ENCODE measurements around the gene KRTAP1-5.

The KRTAP1-5 gene

GRCh38 chr17:41029633-41030245, 2.7 kb upstream of the KRTAP1-5 start, which contains the start of gene KRTAP1-4:
TSS of gene KRTAP1-4 (minus strand) at chr17:41030195. CDS start at chr17:41030078, 117 bp downstream.
- peaks cover 9% of the 10 kb centered on the region for H3K4me1 ChIP-seq (ENCODE audit: insufficient read depth, poor library complexity, severe bottlenecking)
- TF ChIP-seq CTCF (IDR thresholded peaks at IDR 0.05; ENCODE audit: poor library complexity, severe bottlenecking): no peak
- ATAC-seq (ENCODE audit: low read depth): no peak

GRCh38 chr17:41024697-41025096, 2.3 kb downstream of the KRTAP1-5 start:
- Histone ChIP-seq H3K27me3 (ENCODE audit: insufficient read depth, poor library complexity, severe bottlenecking) (no peaks in the 10 kb centered on the region), H3K36me3 (ENCODE audit: low read depth) (no peaks in the 10 kb centered on the region), H3K27ac (ENCODE audit: poor library complexity, severe bottlenecking) (no peak overlapping the region), H3K4me1 (ENCODE audit: insufficient read depth, poor library complexity, severe bottlenecking) (peaks cover 9% of the 10 kb centered on the region), H3K4me3 (ENCODE audit: severe bottlenecking) (no peak overlapping the region), H3K9me3 (ENCODE audit: severe bottlenecking) (no peaks in the 10 kb centered on the region)
- no peak for ATAC-seq (ENCODE audit: low read depth)
- TF ChIP-seq CTCF (IDR thresholded peaks at IDR 0.05; ENCODE audit: poor library complexity, severe bottlenecking): no peak
- no peak for DNase-seq (ENCODE audit: low spot score)

More at GRCh38 chr17:41029633-41030245, 2.7 kb upstream of the KRTAP1-5 start, which contains the start of gene KRTAP1-4:
- no peak within 1 kb of the TSS for H3K27ac ChIP-seq (ENCODE audit: poor library complexity, severe bottlenecking)
- DNase-seq (ENCODE audit: low spot score): no peak
- H3K27me3 ChIP-seq (ENCODE audit: insufficient read depth, poor library complexity, severe bottlenecking): no peaks in the 10 kb centered on the region
- no peaks in the 10 kb centered on the region for H3K9me3 ChIP-seq (ENCODE audit: severe bottlenecking)
- no peak within 1 kb of the TSS for H3K4me3 ChIP-seq (ENCODE audit: severe bottlenecking)
- no peaks in the 10 kb centered on the region for H3K36me3 ChIP-seq (ENCODE audit: low read depth)

DNA sequence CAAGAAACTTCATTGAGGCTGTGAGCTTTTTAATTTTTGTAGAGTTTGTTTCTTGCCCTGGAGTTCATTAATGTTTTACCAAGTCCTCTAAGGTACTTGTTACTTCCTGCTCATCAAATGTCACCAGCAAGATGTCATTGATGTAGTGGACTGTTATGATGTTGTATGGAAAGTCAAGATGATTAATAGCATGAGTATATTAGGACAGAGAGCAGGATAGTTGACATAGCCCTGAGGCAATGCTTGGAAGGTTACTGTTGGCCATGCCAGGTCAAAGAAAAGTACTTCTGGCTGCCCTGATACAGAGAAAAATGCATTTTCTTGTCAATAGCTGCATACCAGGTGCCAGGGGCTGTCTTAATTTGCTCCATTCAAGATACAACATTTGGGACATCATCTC, 6.7 kb downstream of the KRTAP1-5 start:
- Histone ChIP-seq H3K27me3 (ENCODE audit: insufficient read depth, poor library complexity, severe bottlenecking) (no peaks in the 10 kb centered on the region), H3K4me1 (ENCODE audit: insufficient read depth, poor library complexity, severe bottlenecking) (no peaks in the 10 kb centered on the region), H3K9me3 (ENCODE audit: severe bottlenecking) (no peaks in the 10 kb centered on the region), H3K27ac (ENCODE audit: poor library complexity, severe bottlenecking) (no peak overlapping the region), H3K4me3 (ENCODE audit: severe bottlenecking) (no peak overlapping the region), H3K36me3 (ENCODE audit: low read depth) (no peaks in the 10 kb centered on the region)
- TF ChIP-seq CTCF (IDR thresholded peaks at IDR 0.05; ENCODE audit: poor library complexity, severe bottlenecking): no peak
- ATAC-seq (ENCODE audit: low read depth): no peak
- DNase-seq (ENCODE audit: low spot score): no peak

DNA sequence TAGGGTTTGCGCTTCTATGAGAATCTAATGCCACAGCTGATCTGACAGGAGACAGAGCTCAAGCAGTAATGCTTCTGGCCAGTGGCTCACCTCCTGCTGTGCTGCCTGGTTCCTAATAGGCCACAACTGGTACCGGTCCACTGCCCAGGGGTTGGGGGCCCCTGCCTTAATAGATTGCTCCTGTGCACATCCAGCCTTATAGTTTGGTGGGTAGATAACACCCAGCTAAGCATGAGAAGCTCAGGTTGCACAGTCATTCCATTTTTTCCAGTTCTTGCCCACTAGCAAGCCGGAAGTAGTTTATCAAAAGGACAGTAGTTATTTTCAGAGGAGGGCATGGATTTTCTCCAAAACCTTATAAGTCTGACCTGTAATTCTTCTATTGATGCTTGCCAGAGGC, 7.6 kb downstream of the KRTAP1-5 start:
- TF ChIP-seq CTCF (IDR thresholded peaks at IDR 0.05; ENCODE audit: poor library complexity, severe bottlenecking): no peak
- Histone ChIP-seq H3K4me1 (ENCODE audit: insufficient read depth, poor library complexity, severe bottlenecking) (no peaks in the 10 kb centered on the region), H3K27ac (ENCODE audit: poor library complexity, severe bottlenecking) (no peak overlapping the region), H3K9me3 (ENCODE audit: severe bottlenecking) (no peaks in the 10 kb centered on the region), H3K36me3 (ENCODE audit: low read depth) (no peaks in the 10 kb centered on the region), H3K27me3 (ENCODE audit: insufficient read depth, poor library complexity, severe bottlenecking) (no peaks in the 10 kb centered on the region), H3K4me3 (ENCODE audit: severe bottlenecking) (no peak overlapping the region)
- ATAC-seq (ENCODE audit: low read depth) (no peak), DNase-seq (ENCODE audit: low spot score) (no peak)

- ATAC-seq (ENCODE audit: low read depth) (no peak), DNase-seq (ENCODE audit: low spot score) (no peak)
- TF ChIP-seq CTCF (IDR thresholded peaks at IDR 0.05; ENCODE audit: poor library complexity, severe bottlenecking): no peak
- Histone ChIP-seq H3K27ac (ENCODE audit: poor library complexity, severe bottlenecking) (no peak overlapping the region), H3K4me1 (ENCODE audit: insufficient read depth, poor library complexity, severe bottlenecking) (peaks cover 3% of the 10 kb centered on the region), H3K9me3 (ENCODE audit: severe bottlenecking) (no peaks in the 10 kb centered on the region), H3K36me3 (ENCODE audit: low read depth) (no peaks in the 10 kb centered on the region), H3K4me3 (ENCODE audit: severe bottlenecking) (no peak overlapping the region), H3K27me3 (ENCODE audit: insufficient read depth, poor library complexity, severe bottlenecking) (no peaks in the 10 kb centered on the region)
Measured at GRCh38 chr17:41018541-41018940, 8.5 kb downstream of the KRTAP1-5 start.
